K562 (cell line): Measurements from ENCODE around the gene CHPF. TPM values are rescaled to one million over a fixed set of nuclear protein-coding genes. Genes with fewer than 3 reads are reported as not detected.

Experiments
- ARID3A ChIP-seq: IDR thresholded peaks from 2 replicates; pipeline ENCODE4 v1.6.1; 2012; ENCODE audit warnings: low read depth, low read length, improper control_type of control experiment, borderline replicate concordance
- HDAC8 ChIP-seq: fragments of 450-650 bp; IDR thresholded peaks from 2 replicates; pipeline ENCODE4 v1.6.1; 2016; ENCODE audit warnings: mild to moderate bottlenecking, missing genetic modification characterization, moderate library complexity, missing compliant biosample characterization
- KDM1A ChIP-seq, 2 experiments: fragments of 450-650 bp; IDR thresholded peaks; 2 replicates each; pipeline ENCODE4 v1.6.1; 2016; ENCODE audit warnings: mild to moderate bottlenecking in 2 of 2
- MEIS2 ChIP-seq: fragments of 450-650 bp; IDR thresholded peaks from 2 replicates; pipeline ENCODE4 v1.6.1; 2014; ENCODE audit warnings: mild to moderate bottlenecking; ENCODE audit not compliant: partially characterized antibody
- MGA ChIP-seq: fragments of 450-650 bp; IDR thresholded peaks from 2 replicates; pipeline ENCODE4 v1.6.1; 2016; ENCODE audit warnings: mild to moderate bottlenecking, moderate library complexity
- NUFIP1 ChIP-seq: fragments of 450-650 bp; IDR thresholded peaks from 2 replicates; pipeline ENCODE4 v1.6.1; 2018; ENCODE audit not compliant: partially characterized antibody
- PHF20 ChIP-seq: fragments of 450-650 bp; IDR thresholded peaks from 2 replicates; pipeline ENCODE4 v1.6.1; 2018; ENCODE audit not compliant: partially characterized antibody
- PHF8 ChIP-seq: fragments of 200-600 bp; sonication (generic); IDR thresholded peaks from 2 replicates; pipeline ENCODE4 v1.6.1; 2012; ENCODE audit warnings: mixed run types, mild to moderate bottlenecking, inconsistent platforms, low read length, moderate library complexity, borderline replicate concordance
- PPARD ChIP-seq: fragments of 250-450 bp; sonication (Bioruptor Pico); IDR thresholded peaks from 2 replicates; pipeline ENCODE4 v1.8.0; 2022; ENCODE audit warnings: inconsistent platforms, mild to moderate bottlenecking, moderate library complexity
- ZFPM2 ChIP-seq: fragments of 250-450 bp; sonication (Bioruptor Pico); IDR thresholded peaks from 2 replicates; pipeline ENCODE4 v1.5.1; 2022; ENCODE audit warnings: mild to moderate bottlenecking
- ZNF239 ChIP-seq: fragments of 250-450 bp; sonication (Bioruptor Pico); IDR thresholded peaks from 2 replicates; pipeline ENCODE4 v1.4.0; 2020; ENCODE audit warnings: mild to moderate bottlenecking
- ZNF324 ChIP-seq: fragments of 250-450 bp; sonication (Bioruptor Pico); IDR thresholded peaks from 2 replicates; pipeline ENCODE4 v1.4.0; 2020; ENCODE audit warnings: mild to moderate bottlenecking
- ZNF589 ChIP-seq: fragments of 200-800 bp; sonication (Bioruptor generic); IDR thresholded peaks from 2 replicates; pipeline ENCODE4 v1.6.1; 2016; ENCODE audit warnings: low read depth, missing genetic modification characterization, missing compliant biosample characterization
- ZNF644 ChIP-seq: fragments of 200-800 bp; sonication (Bioruptor generic); IDR thresholded peaks from 2 replicates; pipeline ENCODE4 v1.6.1; 2016; ENCODE audit warnings: low read depth, missing genetic modification characterization, missing compliant biosample characterization
- ZNF766 ChIP-seq: fragments of 200-800 bp; sonication (Bioruptor generic); conservative IDR thresholded peaks from 2 replicates; pipeline ENCODE4 v1.6.1; 2016; ENCODE audit warnings: missing genetic modification characterization, missing compliant biosample characterization
- polyA plus RNA-seq, 8 experiments: library from polyadenylated mRNA; depleted of rRNA in 4 of 8; stranded (reverse) in 5 of 8; unstranded in 3 of 8; fragments of >200 nt; fragmentation: Nextera tagmentation in 2 of 8; fragmentation: Illumina TruSeq in 1 of 8; extraction: Ambion mirVana in 2 of 8; extraction: Trizol in 1 of 8; gene quantifications; 2 replicates each; pipeline versions ENCODE4 v1.2.1 to v1.2.3, GENCODE V29; 2011 to 2014; ENCODE audit warnings: inconsistent platforms in 1 of 8, missing spikeins in 1 of 8
- total RNA-seq, 7 experiments: library from RNA; depleted of rRNA in 6 of 7; stranded (reverse); fragments of >200 nt in 6 of 7; fragmentation: Illumina TruSeq in 2 of 7; extraction: Trizol in 2 of 7; gene quantifications; 2 replicates each; pipeline versions ENCODE4 v1.2.1 to v1.2.3, GENCODE V29; 2011 to 2021; ENCODE audit warnings: low replicate concordance in 1 of 7

Gene CHPF
- total and polyA plus RNA-seq, 9 of the 15 experiments (the other 6 are each of a cell fraction or from before 2014, with no cell fraction given) = 0.15 to 57.2 (median 7.9) TPM

- TF ChIP-seq MGA = peak; percentile 73; the same call in 1 of the 2 replicates
- no peak for TF ChIP-seq ZNF644 (tag)
- TF ChIP-seq ARID3A = no peak
- peak; percentile 50; the same call in 1 of the 2 replicates for TF ChIP-seq ZNF766
- no peak for TF ChIP-seq ZFPM2 (CRISPR knock-in tag)
- no peak for TF ChIP-seq NUFIP1
- TF ChIP-seq PHF20 = no peak
- TF ChIP-seq ZNF324 = no peak
- no peak for TF ChIP-seq HDAC8 (tag)
- no peak for TF ChIP-seq KDM1A (IDR thresholded peaks at IDR 0.05)
- peak; percentile 58; the same call in 1 of the 2 replicates for TF ChIP-seq PHF8
- TF ChIP-seq PPARD (CRISPR knock-in tag) = no peak
- no peak for TF ChIP-seq MEIS2
- TF ChIP-seq ZNF589 (CRISPR knock-in tag) = no peak
- no peak for TF ChIP-seq ZNF239 (CRISPR knock-in tag)
Observed at GRCh38 chr2:219498280-219499057, 45.1 kb downstream of the CHPF start, which contains the start of gene GMPPA (continued).
